ENCODE measurements around the gene FABP3. TPM values are rescaled to one million over a fixed set of nuclear protein-coding genes. Genes with fewer than 3 reads are reported as not detected.

The FABP3 gene
- total RNA-seq, 2 donors from 2014 or later, result 19.2 to 28.6 TPM

- Histone ChIP-seq H3K9me3 (no peaks in the 10 kb centered on the region), H3K4me1 (ENCODE audit: control insufficient read depth in 1 of 2, low read depth in 2 of 2) (peaks cover 0 to 26% of the 10 kb centered on the region in 2 donors), H3K27me3 (replicated peaks; ENCODE audit: insufficient read depth) (no peaks in the 10 kb centered on the region), H3K4me3 (no peak overlapping the region), H3K27ac (no peak overlapping the region), H3K36me3 (no peaks in the 10 kb centered on the region)
- TF ChIP-seq, protein P1, sequence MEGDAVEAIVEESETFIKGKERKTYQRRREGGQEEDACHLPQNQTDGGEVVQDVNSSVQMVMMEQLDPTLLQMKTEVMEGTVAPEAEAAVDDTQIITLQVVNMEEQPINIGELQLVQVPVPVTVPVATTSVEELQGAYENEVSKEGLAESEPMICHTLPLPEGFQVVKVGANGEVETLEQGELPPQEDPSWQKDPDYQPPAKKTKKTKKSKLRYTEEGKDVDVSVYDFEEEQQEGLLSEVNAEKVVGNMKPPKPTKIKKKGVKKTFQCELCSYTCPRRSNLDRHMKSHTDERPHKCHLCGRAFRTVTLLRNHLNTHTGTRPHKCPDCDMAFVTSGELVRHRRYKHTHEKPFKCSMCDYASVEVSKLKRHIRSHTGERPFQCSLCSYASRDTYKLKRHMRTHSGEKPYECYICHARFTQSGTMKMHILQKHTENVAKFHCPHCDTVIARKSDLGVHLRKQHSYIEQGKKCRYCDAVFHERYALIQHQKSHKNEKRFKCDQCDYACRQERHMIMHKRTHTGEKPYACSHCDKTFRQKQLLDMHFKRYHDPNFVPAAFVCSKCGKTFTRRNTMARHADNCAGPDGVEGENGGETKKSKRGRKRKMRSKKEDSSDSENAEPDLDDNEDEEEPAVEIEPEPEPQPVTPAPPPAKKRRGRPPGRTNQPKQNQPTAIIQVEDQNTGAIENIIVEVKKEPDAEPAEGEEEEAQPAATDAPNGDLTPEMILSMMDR (IDR thresholded peaks at IDR 0.05), result no peak
- ATAC-seq (ENCODE audit: insufficient number of reproducible peaks, low FRiP score, low read depth) (peak; percentile 25), DNase-seq (ENCODE audit: low spot score) (no peak)
These were observed 8.8 kb upstream of the FABP3 start for GRCh38 chr1:31381394-31382294.

DNA sequence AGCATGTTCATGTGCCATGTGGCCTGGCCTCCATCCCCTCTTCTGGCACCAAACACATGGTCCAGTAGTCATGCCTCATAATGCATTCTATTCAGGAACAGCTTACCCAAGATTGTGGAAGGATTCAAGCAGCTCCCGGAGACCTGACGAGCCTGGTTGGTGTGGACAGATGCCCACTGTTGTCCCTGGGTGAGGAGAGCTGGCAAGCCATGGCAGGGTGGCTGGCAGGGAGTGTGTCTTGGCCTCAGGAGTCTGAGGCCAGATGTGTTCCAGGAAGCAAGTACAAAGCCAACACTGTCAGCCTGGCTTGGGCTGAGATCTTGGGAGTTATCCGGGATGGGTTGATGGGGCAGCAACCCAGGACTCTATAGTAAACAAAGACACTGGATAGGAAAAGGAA is 7.3 kb upstream of the FABP3 start:
- H3K27ac ChIP-seq, result no peak overlapping the region
- H3K36me3 ChIP-seq, result no peaks in the 10 kb centered on the region
- H3K27me3 ChIP-seq (replicated peaks; ENCODE audit: insufficient read depth), result no peaks in the 10 kb centered on the region
- DNase-seq (ENCODE audit: low spot score), result no peak
- TF ChIP-seq, protein P1 (IDR thresholded peaks at IDR 0.05), result no peak
- H3K4me1 ChIP-seq (ENCODE audit: control insufficient read depth in 1 of 2, low read depth in 2 of 2), result peaks cover 0 to 34% of the 10 kb centered on the region in 2 donors
- H3K9me3 ChIP-seq, result no peaks in the 10 kb centered on the region
- ATAC-seq (ENCODE audit: insufficient number of reproducible peaks, low FRiP score, low read depth), result no peak
- no peak overlapping the region for H3K4me3 ChIP-seq

DNA sequence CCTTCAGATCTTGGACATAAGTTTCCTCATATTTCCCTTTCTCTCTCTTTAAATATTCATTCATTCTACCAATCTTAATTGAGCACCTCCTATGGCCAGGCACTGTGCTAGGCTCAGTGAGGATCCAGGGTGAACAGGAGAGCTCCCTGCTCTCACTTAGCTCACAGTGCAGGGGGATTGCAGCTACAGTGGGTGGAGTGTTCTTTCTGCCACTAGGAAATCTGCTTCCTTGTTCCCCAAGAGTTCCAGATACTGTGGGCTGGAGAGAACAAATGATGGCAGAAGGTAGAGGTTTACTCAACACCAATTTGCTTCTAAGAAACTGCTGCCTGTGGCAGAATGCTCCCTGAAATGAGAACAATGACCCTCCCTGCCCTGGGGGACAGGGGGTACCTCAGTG is 5.1 kb upstream of the FABP3 start:
- no peaks in the 10 kb centered on the region for H3K27me3 ChIP-seq (replicated peaks; ENCODE audit: insufficient read depth)
- ATAC-seq (ENCODE audit: insufficient number of reproducible peaks, low FRiP score, low read depth) (no peak), DNase-seq (ENCODE audit: low spot score) (no peak)
- TF ChIP-seq, protein P1 (IDR thresholded peaks at IDR 0.05), result no peak
- no peak overlapping the region for H3K27ac ChIP-seq
- H3K4me1 ChIP-seq (ENCODE audit: control insufficient read depth in 1 of 2, low read depth in 2 of 2), result peaks cover 12 to 55% of the 10 kb centered on the region in 2 donors
- H3K36me3 ChIP-seq, result no peaks in the 10 kb centered on the region
- no peak overlapping the region for H3K4me3 ChIP-seq
- H3K9me3 ChIP-seq, result no peaks in the 10 kb centered on the region

- TF ChIP-seq, protein P1 (IDR thresholded peaks at IDR 0.05), result no peak
- DNase-seq (ENCODE audit: low spot score) (no peak), ATAC-seq (ENCODE audit: insufficient number of reproducible peaks, low FRiP score, low read depth) (no peak)
- Histone ChIP-seq H3K27me3 (replicated peaks; ENCODE audit: insufficient read depth) (no peaks in the 10 kb centered on the region), H3K9me3 (no peaks in the 10 kb centered on the region), H3K4me3 (no peak overlapping the region), H3K4me1 (ENCODE audit: control insufficient read depth in 1 of 2, low read depth in 2 of 2) (peaks cover 16 to 60% of the 10 kb centered on the region in 2 donors), H3K27ac (no peak overlapping the region), H3K36me3 (no peaks in the 10 kb centered on the region)
These were observed 4.5 kb upstream of the FABP3 start for GRCh38 chr1:31377364-31377863.

DNA sequence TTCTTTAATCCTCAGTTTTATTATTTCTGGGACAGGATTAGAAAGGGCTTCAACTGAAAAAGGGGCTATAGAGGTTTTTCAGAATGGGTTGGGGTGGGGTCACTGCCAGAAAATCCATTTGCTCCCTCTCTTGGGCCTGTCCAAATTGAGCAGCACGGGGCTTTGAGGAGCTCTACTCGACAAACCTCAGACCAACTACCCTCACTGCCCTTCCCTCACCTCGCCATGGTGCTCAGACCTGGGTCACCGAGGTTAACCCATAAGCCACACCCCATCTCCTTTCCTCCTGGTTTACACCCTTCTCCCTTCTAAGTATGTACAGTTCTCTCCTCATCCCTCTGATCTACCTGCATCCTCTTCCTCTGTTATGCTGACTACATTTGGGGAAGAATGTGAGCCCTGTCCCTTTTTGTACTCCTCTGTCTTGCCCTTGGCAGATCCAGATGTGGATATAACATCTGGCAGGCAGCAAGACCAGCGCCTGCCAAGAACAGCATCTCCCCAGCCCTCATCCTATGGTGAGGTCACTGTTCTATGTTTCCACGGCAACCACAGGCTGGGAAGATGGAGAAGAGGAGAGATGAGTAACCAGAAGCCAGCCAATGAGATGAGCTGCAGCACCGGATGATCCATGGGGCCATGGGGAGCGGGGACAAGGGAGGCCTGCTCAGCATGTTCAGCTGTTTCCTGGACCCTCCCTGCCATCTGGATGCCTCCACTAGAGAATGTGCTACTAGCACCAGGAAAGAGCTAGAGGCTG is 3.7 kb upstream of the FABP3 start:
- no peaks in the 10 kb centered on the region for H3K36me3 ChIP-seq
- no peak overlapping the region for H3K27ac ChIP-seq
- H3K4me3 ChIP-seq, result no peak overlapping the region
- TF ChIP-seq, protein P1 (IDR thresholded peaks at IDR 0.05), result no peak
- no peak for DNase-seq (ENCODE audit: low spot score)
- H3K4me1 ChIP-seq (ENCODE audit: control insufficient read depth in 1 of 2, low read depth in 2 of 2), result peaks cover 18 to 62% of the 10 kb centered on the region in 2 donors
- H3K9me3 ChIP-seq, result no peaks in the 10 kb centered on the region
- ATAC-seq (ENCODE audit: insufficient number of reproducible peaks, low FRiP score, low read depth), result no peak
- H3K27me3 ChIP-seq (replicated peaks; ENCODE audit: insufficient read depth), result no peaks in the 10 kb centered on the region
